Astrocyte of the hippocampus (primary cell): ENCODE data around the gene THSD4.
A peak's percentile ranks its signal among the peaks of the same experiment; 100 is the strongest.
"Not testable (repeated sequence)": the region's sequence is repeated elsewhere in the genome, so short reads cannot be mapped to it uniquely, and the experiment has no call there.

ENCODE experiments used
- DNase-seq: peaks from one replicate; pipeline ENCODE4 v3.0.0; 2011; ENCODE audit warnings: low read depth, low spot score

The THSD4 gene

GRCh38 chr15:71256934-71257664, 141.8 kb downstream of the THSD4 start:
- no peak for DNase-seq

GRCh38 chr15:71259866-71260265, 144.6 kb downstream of the THSD4 start:
- peak; percentile 18 for DNase-seq

- DNase-seq = no peak
These were observed 146.1 kb downstream of the THSD4 start for GRCh38 chr15:71261418-71261817.

GRCh38 chr15:71261909-71262308, 146.6 kb downstream of the THSD4 start:
- no peak for DNase-seq

GRCh38 chr15:71262599-71262998, 147.3 kb downstream of the THSD4 start:
- DNase-seq = no peak

- DNase-seq = not testable (repeated sequence)
These were observed 150.3 kb downstream of the THSD4 start for GRCh38 chr15:71265606-71266005.

GRCh38 chr15:71271327-71271726, 156.1 kb downstream of the THSD4 start:
- no peak for DNase-seq

GRCh38 chr15:71272932-71273331, 157.7 kb downstream of the THSD4 start:
- DNase-seq = peak; percentile 56

- no peak for DNase-seq
These were observed 158.6 kb downstream of the THSD4 start for GRCh38 chr15:71273731-71274447.

GRCh38 chr15:71274448-71274798, 159.2 kb downstream of the THSD4 start:
- DNase-seq = no peak

GRCh38 chr15:71275098-71275497, 159.8 kb downstream of the THSD4 start:
- peak; percentile 64 for DNase-seq

- peak; percentile 36 for DNase-seq
These were observed 160.5 kb downstream of the THSD4 start for GRCh38 chr15:71275566-71276335.

GRCh38 chr15:71276336-71276665, 161.0 kb downstream of the THSD4 start:
- no peak for DNase-seq

- peak; percentile 81 for DNase-seq
These were observed 163.9 kb downstream of the THSD4 start for GRCh38 chr15:71278989-71279756.

- DNase-seq = no peak
These were observed 164.5 kb downstream of the THSD4 start for GRCh38 chr15:71279757-71280141.

- DNase-seq = no peak
These were observed 164.9 kb downstream of the THSD4 start for GRCh38 chr15:71280206-71280605.

- DNase-seq = no peak
These were observed 166.0 kb downstream of the THSD4 start for GRCh38 chr15:71281256-71281655.

GRCh38 chr15:71282076-71282475, 166.8 kb downstream of the THSD4 start:
- DNase-seq = peak; percentile 65

GRCh38 chr15:71288348-71288955, 173.2 kb downstream of the THSD4 start:
- DNase-seq = no peak

GRCh38 chr15:71290002-71290401, 174.7 kb downstream of the THSD4 start:
- no peak for DNase-seq

GRCh38 chr15:71290881-71291635, 175.8 kb downstream of the THSD4 start:
- DNase-seq = no peak
